Progenitor cell of endocrine pancreas (in vitro differentiated cells): Measurements from ENCODE around the gene ATRN. TPM values are rescaled to one million over a fixed set of nuclear protein-coding genes. Genes with fewer than 3 reads are reported as not detected.

Experiments used
- DNase-seq: peaks from one replicate; pipeline ENCODE4 v3.0.0; 2021; ENCODE audit warnings: low spot score; ENCODE audit not compliant: unreplicated experiment
- H3K27ac Mint-ChIP-seq: 2 replicates; pipeline ENCODE4 v1.8.0; 2021; ENCODE audit warnings: mild to moderate bottlenecking, moderate library complexity, mixed read lengths
- H3K27me3 Mint-ChIP-seq: 2 replicates; pipeline ENCODE4 v1.8.0; 2021; ENCODE audit warnings: mixed read lengths
- H3K36me3 Mint-ChIP-seq: 2 replicates; pipeline ENCODE4 v1.8.0; 2022; ENCODE audit warnings: mixed read lengths; ENCODE audit not compliant: insufficient read depth
- H3K4me1 Mint-ChIP-seq: 2 replicates; pipeline ENCODE4 v1.8.0; 2021; ENCODE audit warnings: low read depth, mixed read lengths
- H3K4me3 Mint-ChIP-seq: 2 replicates; pipeline ENCODE4 v1.8.0; 2021; ENCODE audit warnings: low read depth, mild to moderate bottlenecking, moderate library complexity, mixed read lengths
- H3K9me3 Mint-ChIP-seq: 2 replicates; pipeline ENCODE4 v1.8.0; 2021; ENCODE audit warnings: low read depth, mixed read lengths
- CTCF ChIP-seq: fragments of 200-600 bp; sonication (generic); IDR thresholded peaks from one replicate; pipeline ENCODE4 v1.5.0; 2021; ENCODE audit warnings: antibody characterized with exemption, mild to moderate bottlenecking; ENCODE audit not compliant: unreplicated experiment
- total RNA-seq: library from RNA; stranded (reverse); gene quantifications from 2 replicates; pipeline ENCODE4 v1.2.1, GENCODE V29; 2021

ATRN gene
- total RNA-seq, 1 donor from 2014 or later: 54.5 TPM

- H3K4me3 Mint-ChIP-seq: no peak overlapping the region
- TF ChIP-seq CTCF: no peak
- no peaks in the 10 kb centered on the region for H3K27me3 Mint-ChIP-seq
- no peaks in the 10 kb centered on the region for H3K4me1 Mint-ChIP-seq
- DNase-seq: no peak
- H3K9me3 Mint-ChIP-seq: no peaks in the 10 kb centered on the region
- H3K36me3 Mint-ChIP-seq: peaks cover 2% of the 10 kb centered on the region
- no peak overlapping the region for H3K27ac Mint-ChIP-seq
Observed at GRCh38 chr20:3479759-3480615, 9.2 kb downstream of the ATRN start.

DNA sequence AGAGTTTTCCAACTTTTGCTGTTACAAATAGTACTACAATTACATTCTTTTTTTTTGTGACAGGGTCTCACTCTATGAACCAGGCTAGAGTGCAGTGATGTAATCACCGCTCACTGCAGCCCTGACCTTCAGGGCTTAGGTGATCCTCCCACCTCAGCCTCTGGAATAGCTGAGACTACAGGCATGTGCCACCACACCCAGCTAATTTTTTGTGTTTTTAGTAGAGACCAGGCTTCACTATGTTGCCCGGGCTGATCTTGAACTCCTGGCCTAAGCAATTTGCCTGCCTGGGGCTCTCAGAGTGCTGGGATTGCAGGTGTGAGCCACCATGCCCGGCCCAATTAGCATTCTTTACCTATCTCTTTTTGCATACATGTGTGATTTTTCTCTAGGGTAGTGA, 12.5 kb downstream of the ATRN start:
- Mint-ChIP-seq H3K4me1 (peaks cover 3% of the 10 kb centered on the region), H3K4me3 (no peak overlapping the region), H3K27ac (no peak overlapping the region), H3K27me3 (no peaks in the 10 kb centered on the region), H3K9me3 (peaks cover 11% of the 10 kb centered on the region), H3K36me3 (peaks cover 16% of the 10 kb centered on the region)
- DNase-seq: no peak
- no peak for TF ChIP-seq CTCF

DNA sequence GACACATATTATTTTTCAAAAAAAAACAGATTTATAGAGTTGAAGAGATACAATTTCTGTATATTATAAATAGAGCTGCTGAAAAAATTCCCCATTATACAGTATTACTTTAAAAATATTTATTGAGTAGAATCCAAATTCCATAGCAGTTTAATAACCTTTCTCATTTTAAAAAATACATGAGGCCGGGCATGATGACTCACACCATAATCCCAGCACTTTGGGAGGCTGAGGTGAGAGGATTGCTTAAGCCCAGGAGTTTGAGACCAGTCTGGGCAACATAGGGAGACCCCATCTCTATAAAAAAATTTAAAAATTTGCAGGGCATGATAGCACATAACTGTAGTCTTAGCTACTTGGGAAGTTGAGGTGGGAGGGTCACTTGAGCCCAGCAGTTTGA, 13.0 kb downstream of the ATRN start:
- Mint-ChIP-seq H3K36me3 (peaks cover 14% of the 10 kb centered on the region), H3K27me3 (no peaks in the 10 kb centered on the region), H3K27ac (no peak overlapping the region), H3K4me3 (no peak overlapping the region), H3K4me1 (peaks cover 3% of the 10 kb centered on the region), H3K9me3 (peaks cover 11% of the 10 kb centered on the region)
- no peak for TF ChIP-seq CTCF
- no peak for DNase-seq

GRCh38 chr20:3485913-3486312, 15.1 kb downstream of the ATRN start:
- Mint-ChIP-seq H3K27me3 (no peaks in the 10 kb centered on the region), H3K27ac (peak overlapping the region; percentile 53), H3K4me1 (peaks cover 3% of the 10 kb centered on the region), H3K4me3 (no peak overlapping the region), H3K9me3 (peaks cover 11% of the 10 kb centered on the region), H3K36me3 (peaks cover 14% of the 10 kb centered on the region)
- no peak for TF ChIP-seq CTCF
- no peak for DNase-seq

- H3K4me1 Mint-ChIP-seq: peaks cover 3% of the 10 kb centered on the region
- no peak overlapping the region for H3K4me3 Mint-ChIP-seq
- DNase-seq: no peak
- TF ChIP-seq CTCF: no peak
- peaks cover 11% of the 10 kb centered on the region for H3K9me3 Mint-ChIP-seq
- H3K36me3 Mint-ChIP-seq: peaks cover 14% of the 10 kb centered on the region
- H3K27ac Mint-ChIP-seq: no peak overlapping the region
- no peaks in the 10 kb centered on the region for H3K27me3 Mint-ChIP-seq
Observed at GRCh38 chr20:3486850-3487249, 16.0 kb downstream of the ATRN start.
